HT1080 (cell line): ENCODE data around the gene DNAJC17. TPM values are rescaled to one million over a fixed set of nuclear protein-coding genes. Genes with fewer than 3 reads are reported as not detected.

Experiments
- DNase-seq: peaks from one replicate; pipeline ENCODE4 v3.0.0-alpha.2; 2015; ENCODE audit warnings: low read depth
- total RNA-seq: library from RNA; depleted of rRNA; stranded (reverse); fragments of >200 nt; shearing (Covaris generic); gene quantifications from 2 replicates; pipeline ENCODE4 v1.2.3, GENCODE V29; 2014

The DNAJC17 gene
- total RNA-seq, 1 experiment from 2014 or later, result 28.0 TPM

DNA sequence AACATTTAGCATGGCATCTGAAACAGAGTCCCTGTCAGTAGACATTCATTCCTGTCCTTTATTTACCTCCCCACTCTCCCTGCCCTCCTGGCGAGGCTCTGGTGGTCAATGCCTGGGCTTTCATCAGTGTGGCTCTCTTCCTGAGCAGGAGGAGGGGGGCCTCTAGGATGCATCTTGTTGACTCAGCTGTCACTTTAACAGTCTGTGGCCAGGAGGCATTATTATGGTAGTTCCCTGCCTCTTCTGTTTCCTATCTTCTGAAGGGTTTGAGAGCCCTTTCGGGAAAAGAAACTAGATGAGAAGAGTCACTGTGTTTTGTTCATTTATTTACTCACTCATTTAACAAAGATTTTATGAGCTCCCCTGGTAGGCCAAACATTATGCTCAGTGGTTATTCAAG, 23.6 kb upstream of the DNAJC17 start:
- DNase-seq, result no peak

DNA sequence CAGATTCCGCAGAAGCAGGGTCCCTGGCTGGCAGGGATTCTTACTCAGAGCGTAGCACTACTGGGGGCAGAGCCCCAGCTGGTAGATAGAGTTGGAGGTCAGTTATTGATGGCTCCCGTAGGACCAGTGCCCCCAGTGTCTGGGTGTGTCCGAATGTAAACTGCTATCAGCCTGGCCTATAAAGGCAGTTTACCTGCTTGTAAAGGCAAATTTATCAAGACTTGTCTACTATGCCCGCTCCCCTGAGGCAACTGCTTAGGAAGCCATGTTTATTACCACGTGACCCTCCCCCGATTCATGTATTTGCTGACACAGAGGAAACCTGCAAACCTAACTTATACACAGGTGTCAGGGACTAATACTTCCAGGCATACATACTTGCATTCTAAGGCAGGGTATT, 21.8 kb upstream of the DNAJC17 start:
- no peak for DNase-seq

DNA sequence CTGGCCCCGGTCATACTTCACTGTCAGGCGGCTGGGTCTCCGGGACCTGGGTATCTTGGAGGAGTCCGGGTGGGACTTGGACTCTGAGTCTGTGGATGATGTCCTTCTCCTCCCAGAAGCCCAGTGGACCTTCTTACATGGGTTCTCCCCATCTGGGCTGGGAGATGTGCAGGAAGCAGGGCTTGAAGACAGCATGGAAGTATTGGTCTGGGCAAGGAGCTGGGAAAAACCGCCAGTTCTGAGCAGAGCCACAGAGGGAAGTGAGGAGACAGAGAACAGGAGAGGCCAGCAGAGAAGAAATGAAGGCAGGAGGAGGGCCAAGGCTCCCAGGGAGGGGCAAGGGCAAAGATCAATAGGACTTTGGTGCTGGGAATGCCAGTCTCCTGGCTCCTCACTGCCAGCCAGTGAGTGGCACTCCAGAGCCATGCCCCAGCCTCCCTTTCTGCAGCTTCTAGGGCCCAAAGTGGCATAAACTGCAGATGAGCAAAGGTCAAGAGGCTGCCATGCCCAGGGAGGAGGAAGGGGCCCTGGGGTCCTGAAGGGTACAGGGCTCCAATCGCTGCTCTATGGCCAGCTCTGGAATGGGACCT, 21.3 kb upstream of the DNAJC17 start, which contains the start of gene PPP1R14D:
Gene PPP1R14D, minus strand, starts transcription at position 262 of the 590 bp plus-strand sequence. Its CDS starts 67 bp downstream, at position 195.
- DNase-seq, result no peak

GRCh38 chr15:40826423-40827075, 19.3 kb upstream of the DNAJC17 start:
- DNase-seq, result no peak

DNA sequence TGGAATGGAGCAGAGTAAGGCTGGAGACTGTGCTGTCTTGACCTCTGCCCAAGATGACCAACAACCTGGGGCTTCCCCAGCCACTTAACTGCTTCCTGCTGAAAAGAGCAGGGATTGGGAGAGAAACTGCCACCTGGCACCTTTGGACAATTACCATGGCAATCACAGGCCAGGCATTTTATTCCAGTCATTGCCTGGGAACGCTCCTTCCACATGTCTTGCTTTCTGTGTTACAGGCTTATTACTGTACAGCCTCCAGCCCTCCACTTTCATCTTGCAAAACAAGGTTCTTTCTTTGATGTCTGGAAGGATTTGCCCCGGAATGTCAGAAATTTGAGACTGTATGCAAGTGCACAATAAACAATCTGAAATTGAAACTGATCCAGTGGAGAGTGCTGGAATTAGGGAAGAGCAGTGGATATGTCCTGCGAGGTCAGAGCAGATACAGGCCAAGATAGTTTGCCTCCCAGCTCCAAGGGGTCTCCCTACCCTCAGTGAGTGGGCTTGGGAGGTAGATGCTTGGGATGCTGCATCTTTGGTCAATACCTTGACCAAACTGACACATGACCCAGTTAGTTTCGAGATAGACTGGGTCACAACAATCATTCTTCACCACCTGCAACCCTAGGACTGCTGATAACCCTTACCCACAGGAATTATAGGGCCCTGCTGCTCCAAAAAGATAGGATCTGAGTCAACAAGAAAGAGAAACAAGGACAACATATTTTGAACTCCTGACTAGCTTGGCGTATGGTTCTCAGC, 18.6 kb upstream of the DNAJC17 start:
- DNase-seq, result peak; percentile 37

GRCh38 chr15:40823572-40824343, 16.5 kb upstream of the DNAJC17 start:
- DNase-seq, result no peak

- DNase-seq, result no peak
Measured at GRCh38 chr15:40821195-40821594, 13.9 kb upstream of the DNAJC17 start.

DNA sequence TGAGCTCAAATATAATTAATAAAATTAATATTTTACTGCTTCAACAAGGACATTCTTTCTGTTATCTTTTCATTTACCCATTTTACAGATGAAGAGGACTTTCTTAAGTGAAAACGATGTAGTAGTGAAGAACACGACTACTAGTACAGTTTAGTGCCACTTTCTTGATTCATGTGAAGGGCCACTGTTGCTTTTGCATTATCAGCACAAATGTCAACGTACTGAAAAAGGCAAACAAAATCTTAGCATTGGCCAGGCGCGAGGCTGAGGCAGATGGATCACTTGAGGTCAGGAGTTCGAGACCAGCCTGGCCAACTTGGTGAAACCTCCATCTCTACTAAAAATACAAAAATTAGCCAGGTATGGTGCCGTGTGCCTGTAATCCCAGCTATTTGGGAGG, 11.8 kb upstream of the DNAJC17 start:
- no peak for DNase-seq

- DNase-seq, result no peak
Measured at GRCh38 chr15:40815042-40815698, 7.9 kb upstream of the DNAJC17 start.

GRCh38 chr15:40812721-40813425, 5.6 kb upstream of the DNAJC17 start:
- DNase-seq, result no peak

GRCh38 chr15:40808861-40809450, 1.7 kb upstream of the DNAJC17 start:
- no peak for DNase-seq

- no peak for DNase-seq
Measured at GRCh38 chr15:40807888-40808461, 702 bp upstream of the DNAJC17 start.

DNA sequence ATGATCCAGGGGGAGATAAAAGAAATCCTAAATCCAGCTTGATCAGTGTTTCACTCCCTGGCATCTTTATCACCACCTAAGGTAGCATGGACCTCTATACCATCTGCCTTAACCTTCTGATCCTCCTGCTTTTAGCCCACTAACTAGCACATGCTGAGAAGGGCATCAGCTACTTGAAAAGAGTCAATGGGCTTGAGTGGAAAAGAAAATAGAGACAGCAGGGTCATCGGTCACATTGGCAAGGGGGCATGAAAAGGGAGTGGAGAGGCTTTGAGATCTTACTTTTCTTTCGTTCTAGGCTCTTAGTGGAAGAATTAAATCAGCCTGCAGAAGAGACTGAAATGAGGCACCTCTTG, 623 bp downstream of the DNAJC17 start:
- DNase-seq, result no peak

- DNase-seq, result no peak
Measured at GRCh38 chr15:40803688-40804087, 3.6 kb downstream of the DNAJC17 start.

- no peak for DNase-seq
Measured at GRCh38 chr15:40803076-40803475, 4.2 kb downstream of the DNAJC17 start.

DNA sequence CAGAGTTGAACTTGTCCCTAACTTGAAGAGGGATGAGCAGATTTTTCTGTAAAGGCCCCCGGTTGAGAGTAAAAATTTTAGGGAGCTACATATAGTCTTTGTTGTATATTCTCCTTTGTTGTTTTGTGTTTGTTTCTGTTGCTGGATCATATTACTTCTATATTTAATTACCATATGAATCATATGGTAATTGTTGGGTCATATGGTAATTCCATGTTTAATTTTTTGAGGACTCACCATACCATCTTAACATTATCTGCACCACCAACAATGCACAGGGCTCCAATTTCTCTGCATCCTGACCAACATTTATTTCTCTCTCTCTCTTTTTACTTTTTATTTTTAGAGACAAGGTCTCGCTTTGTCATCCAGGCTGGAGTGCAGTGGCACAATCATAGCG, 7.8 kb downstream of the DNAJC17 start:
- no peak for DNase-seq

DNA sequence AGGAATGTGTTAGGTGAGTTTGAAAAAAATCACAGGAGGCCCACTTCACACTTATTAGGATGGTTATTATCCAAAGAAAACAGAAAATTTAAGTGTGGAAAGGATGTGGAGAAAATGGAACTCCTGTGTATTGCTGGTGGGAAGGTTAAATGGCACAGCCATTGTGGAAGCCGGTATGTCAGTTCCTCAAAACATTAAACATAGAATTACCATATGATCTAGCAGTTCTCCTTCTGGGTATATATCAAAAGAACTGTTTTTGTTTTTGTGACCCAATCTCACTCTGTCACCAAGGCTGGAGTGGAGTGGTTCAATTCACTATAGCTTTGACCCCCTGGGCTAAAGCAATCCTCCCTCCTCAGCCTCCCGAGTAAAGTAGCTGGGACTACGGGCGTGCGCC, 10.8 kb downstream of the DNAJC17 start:
- DNase-seq, result no peak

GRCh38 chr15:40796041-40796440, 11.2 kb downstream of the DNAJC17 start:
- DNase-seq, result no peak

DNA sequence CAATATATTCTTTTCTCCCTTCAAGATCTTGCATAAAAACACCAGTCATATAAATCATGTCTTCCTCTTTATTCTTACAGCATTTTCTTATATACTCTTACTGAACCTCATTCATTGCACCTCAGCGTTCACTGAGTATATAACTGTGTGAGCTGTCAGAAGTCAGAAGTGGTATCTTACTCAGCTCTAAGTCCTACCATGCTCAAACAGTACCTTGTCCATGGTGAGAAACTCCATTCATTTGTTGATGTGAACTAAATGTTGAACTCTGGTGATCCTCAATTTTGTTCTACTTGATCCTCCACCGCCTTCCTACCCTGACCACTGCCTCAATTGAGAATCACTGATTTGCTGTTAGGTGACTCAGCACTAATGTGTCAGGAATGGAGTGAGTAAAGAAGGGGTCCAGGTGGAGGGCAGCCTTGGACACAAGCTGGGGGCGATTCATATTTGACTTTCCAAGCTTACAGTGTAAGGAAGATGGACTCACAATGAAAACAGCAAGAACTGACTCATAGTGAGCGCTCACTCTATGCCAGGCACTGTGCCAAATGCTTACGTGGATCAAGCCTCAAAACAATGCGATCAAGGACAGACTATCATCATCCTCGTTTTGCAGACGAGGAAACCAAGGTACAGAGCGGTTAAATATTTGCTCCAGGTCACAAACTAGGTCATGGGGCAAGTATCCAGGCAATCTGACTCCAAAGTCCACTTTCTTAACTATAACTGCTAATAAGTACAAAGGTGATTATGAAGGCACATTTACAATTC, 13.9 kb downstream of the DNAJC17 start:
- DNase-seq, result peak; percentile 96
